Activated T-cell treated with anti-CD3 and anti-CD28 coated beads for 4 hours (primary cell): Measurements from ENCODE around the gene EXOC7.

Experiments used
- DNase-seq: peaks from one replicate; pipeline ENCODE4 v3.0.0-alpha.2; 2020

The EXOC7 gene

DNA sequence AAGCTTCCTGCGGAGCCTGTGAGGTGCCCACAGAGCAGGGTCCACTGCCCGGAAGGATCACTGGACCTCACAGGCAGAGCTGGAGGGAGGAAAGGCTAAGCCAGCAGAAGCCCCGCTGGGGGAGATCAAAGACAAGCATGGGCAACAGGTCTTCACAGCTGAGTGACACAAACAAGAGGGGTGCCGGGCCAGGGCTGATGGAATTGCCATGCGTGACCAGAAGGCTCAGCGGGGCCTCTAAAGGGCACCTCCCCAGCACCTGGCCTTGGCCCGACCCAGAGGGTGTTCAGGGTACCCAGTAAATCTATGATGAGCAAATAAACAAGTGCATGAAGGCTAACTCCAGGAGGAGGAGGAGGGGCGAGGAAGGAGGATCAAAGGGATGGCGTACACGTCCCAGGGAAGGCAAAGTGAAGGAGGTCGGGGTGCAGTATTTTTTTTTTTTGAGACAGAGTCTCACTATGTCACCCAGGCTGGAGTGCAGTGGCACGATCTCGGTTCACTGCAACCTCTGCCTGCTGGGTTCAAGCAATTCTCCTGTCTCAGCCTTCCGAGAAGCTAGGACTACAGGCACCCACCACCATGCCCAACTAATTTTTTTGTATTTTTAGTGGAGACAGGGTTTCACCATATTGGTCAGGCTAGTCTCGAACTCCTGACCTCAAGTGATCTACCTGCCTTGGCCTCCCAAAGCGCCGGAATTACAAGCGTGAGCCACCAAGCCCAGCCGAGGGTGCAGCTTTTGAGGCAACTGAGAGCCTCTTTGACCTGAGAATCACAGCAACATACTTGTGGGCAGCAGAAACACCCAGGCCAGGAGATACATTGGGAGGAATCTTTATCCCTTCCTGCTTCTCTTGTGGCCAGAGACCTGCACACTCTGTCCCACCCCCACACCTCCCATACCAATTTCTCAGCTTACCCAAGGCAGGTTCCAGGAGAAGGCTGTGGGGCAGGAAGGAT lies 16.1 kb upstream of the EXOC7 start:
- DNase-seq: no peak

- DNase-seq: no peak
Measured at GRCh38 chr17:76115138-76115754, 11.7 kb upstream of the EXOC7 start.

- no peak for DNase-seq
Measured at GRCh38 chr17:76111956-76112355, 8.4 kb upstream of the EXOC7 start.

GRCh38 chr17:76107509-76107908 lies 3.9 kb upstream of the EXOC7 start:
- DNase-seq: no peak

- no peak for DNase-seq
Measured at GRCh38 chr17:76106703-76107102, 3.1 kb upstream of the EXOC7 start.

DNA sequence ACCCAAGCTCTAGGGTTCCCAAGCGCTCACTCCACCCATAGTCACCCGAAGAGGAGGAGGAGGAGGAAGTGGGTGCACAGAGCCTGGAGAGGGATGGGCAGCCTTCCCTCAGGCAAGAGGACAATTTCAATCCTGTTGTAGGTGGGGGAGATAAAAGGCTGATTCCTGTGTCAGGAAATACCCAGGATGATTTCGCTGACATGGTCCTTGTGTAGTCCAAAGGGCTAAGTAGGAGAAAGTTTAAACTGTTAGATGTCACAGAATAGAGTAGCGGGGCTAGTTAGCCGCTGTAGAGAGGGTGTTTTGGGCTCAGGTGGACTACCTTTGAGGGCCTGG lies 1.3 kb upstream of the EXOC7 start:
- DNase-seq: no peak

GRCh38 chr17:76104140-76104895 lies 731 bp upstream of the EXOC7 start:
- no peak for DNase-seq

DNA sequence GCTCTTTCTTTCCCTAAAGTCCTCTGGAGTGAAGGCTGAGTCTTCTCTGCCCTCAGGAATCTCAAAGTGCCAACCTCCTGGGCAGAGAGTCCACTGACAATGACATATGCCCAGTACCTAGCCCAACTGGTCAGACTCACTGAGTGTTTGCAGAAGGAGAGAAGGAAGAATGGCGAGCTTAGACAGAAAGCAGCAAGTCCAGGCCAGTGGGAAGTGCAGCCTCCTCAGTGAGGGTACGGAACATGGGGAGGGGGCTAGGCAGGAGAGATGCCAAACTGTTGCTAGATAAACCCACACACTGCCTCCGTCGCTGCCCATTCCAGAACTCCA lies 678 bp downstream of the EXOC7 start:
- no peak for DNase-seq

- no peak for DNase-seq
Measured at GRCh38 chr17:76097716-76098295, 5.8 kb downstream of the EXOC7 start.

DNA sequence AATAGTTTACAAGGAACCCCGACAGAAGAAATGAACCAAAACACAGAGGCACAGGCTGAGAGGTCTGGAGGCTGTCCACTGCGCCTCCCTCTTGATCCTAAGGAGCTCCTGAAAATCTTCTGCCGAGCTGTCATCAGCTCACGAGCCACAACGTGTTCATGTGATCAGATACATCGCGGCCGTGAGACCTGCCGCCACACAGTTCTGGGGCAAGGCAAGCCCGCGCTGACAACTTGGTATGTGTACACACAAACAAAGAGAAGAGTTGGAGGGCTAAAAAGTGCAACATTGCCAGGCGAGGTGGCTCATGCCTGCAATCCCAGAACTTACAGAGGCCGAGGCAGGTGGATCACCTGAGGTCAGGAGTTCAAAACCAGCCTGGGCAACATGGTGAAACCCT lies 7.6 kb downstream of the EXOC7 start:
- DNase-seq: no peak

DNA sequence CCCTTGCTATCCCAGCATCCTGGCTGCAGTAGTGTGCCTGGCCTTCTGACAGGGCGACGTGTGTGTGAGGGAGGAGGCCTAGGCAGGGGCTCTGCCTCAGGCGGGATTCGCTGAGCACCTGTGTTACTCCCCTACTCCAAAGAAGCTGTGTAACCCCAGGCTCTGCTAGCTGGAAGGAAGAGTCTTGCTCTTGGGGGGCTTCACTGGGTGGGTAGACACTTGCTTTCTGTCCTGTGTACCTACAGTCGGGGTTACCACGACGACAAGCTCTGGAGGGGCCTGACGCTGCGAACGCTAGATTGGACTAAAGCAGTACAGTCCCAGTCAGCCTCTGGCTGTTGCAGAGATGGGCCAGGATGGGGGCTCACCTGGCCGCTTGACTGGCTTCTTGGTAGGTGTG lies 9.5 kb downstream of the EXOC7 start:
- DNase-seq: no peak

DNA sequence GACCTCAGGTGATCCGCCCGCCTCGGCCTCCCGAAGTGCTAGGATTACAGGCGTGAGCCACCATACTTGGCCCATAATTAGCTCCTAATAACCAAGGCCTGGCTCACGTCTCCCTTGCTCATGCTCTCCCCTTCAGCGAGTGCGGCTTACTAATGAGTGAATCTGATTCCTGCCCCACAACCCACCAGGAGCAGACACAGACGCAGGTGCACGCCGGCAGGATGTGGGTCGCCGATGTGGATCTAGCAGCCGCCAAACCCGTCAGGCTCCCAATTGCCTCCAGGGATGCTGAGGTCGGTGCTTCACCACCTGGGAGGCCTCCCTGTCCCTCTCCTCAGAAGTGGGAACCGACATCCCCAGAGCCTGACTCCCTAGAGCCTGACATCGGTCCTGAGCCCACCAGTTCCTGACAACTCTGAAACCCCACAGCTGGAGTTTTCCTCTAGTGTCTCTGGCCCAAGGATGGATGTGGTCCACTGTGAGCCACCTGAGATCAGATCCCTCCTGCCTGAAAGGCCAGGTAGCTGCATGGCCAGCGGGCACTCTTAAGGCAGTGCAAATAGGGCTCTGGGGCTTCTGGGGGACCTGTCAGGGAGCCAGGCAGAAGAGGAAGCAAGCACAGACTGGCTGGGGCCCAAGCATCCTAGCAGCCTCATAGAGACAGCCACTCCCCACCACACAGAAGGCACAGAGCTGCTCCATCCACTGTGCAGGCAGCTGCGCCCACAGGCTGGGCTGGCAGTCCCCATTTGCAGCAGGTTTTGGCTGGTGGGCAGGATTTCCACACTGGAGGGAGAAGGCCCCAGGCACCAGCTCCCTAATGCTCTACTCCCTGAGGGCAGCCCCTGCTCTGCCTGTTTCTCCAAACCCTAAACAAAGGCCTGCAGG lies 10.8 kb downstream of the EXOC7 start:
- DNase-seq: no peak

DNA sequence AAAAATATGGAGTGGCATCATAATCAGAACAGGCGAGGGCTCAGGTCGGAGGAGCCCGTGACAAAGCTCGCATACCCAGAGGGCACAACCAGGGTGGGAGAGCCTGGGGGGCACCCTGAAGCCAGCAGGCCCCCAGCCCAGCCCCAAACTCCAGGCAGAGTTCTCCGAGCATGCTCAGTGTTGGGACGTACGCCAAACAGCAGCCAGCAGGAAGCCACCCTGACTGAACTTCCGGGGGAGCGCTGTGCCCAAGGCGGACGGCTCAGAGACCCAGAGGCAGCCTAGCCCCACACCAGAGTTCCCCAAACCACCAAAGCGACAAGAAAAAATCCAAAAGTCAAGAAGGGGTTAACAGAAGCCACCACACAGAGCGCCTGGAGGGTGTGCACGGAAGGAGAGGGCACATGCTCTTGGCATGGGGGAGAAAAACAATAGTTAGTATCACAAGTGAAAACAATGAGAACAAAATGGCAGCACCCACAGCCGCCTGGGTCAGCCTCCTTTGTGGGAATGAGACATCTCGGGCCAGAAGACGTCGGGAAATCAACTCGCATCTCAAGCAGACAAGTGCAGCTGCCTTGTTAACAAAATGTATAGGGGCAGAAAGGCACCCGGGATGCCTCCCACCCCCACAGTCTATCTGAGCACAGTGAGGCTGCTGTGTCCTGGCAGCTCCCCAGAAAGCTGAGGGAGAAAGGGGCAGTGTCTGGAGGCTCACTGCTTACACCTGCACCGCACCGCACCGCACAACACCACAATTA lies 11.9 kb downstream of the EXOC7 start:
- no peak for DNase-seq

DNA sequence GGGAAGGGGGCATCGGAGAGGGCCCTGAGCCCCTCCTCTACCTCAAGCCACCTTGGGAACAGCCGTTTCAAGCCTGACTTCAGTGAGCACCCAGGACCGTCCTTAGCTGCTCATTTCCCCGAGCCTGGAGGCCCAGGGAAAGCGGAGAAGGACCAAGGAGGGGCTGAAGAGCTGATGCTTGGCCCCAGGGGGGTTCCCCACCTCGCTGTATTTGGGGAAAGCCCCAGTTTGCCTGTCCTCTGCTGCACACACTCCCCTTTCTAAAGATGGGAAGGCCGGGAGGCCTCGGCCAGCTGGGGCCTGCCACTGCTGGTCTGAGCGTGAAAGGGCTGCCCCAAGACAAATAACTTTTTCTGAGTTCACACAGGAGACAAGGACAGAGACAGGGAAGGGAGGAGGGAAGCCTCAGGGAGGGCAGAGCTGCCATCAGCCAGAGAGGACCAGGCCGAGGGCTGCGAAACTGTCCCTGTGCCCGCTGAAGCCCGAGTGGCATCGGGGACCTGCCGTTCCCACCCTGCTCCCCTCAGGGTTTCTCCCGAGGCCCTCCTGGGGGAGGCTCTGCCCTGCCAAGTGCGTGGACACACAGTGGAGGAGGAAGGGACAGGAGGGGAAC lies 13.0 kb downstream of the EXOC7 start:
- DNase-seq: no peak

GRCh38 chr17:76089680-76090516 lies 13.7 kb downstream of the EXOC7 start:
- no peak for DNase-seq

- no peak for DNase-seq
Measured at GRCh38 chr17:76088868-76089576, 14.6 kb downstream of the EXOC7 start.

- no peak for DNase-seq
Measured at GRCh38 chr17:76088041-76088867, 15.3 kb downstream of the EXOC7 start.

GRCh38 chr17:76087531-76087930 lies 16.1 kb downstream of the EXOC7 start:
- DNase-seq: no peak

- DNase-seq: no peak
Measured at GRCh38 chr17:76086384-76086783, 17.2 kb downstream of the EXOC7 start.
